Fibroblast of peridontal ligament (primary cell): ENCODE data around the gene ADGRG6.
"Not testable (repeated sequence)": the region's sequence is repeated elsewhere in the genome, so short reads cannot be mapped to it uniquely, and the experiment has no call there.

Experiments used
- DNase-seq: peaks from one replicate; pipeline ENCODE4 v3.0.0-alpha.2; 2010; ENCODE audit errors: extremely low read depth

Gene ADGRG6

GRCh38 chr6:142346166-142346565 lies 44.4 kb downstream of the ADGRG6 start:
- not testable (repeated sequence) for DNase-seq

DNA sequence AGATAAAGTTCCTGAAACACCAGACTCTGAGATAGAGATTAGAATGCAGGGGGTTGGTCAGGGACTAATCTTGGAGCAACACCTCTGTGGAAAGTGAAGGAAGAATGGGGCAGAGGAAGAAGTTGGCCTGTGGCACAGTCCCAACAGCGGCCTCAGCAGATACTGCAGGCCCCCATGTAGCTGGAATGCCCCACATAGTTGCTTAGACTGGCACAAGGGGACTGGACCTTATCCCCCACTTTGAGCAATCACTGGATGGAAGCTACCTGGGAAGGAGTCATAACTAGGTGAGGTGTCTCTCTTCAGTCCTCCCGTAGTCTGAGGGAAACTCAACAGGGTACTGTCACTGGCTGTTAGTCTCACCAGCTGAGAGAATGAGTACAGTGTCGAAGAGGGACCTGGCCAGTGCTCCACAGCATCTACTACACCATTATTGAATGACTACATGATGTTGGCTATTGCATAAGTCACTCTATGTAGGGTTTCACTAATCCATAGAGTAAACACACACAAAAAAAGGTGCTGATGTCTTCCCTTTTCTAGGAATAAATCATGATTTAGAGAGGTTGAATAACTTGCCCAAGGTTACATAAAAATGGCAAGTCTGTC lies 47.5 kb downstream of the ADGRG6 start:
- no peak for DNase-seq

DNA sequence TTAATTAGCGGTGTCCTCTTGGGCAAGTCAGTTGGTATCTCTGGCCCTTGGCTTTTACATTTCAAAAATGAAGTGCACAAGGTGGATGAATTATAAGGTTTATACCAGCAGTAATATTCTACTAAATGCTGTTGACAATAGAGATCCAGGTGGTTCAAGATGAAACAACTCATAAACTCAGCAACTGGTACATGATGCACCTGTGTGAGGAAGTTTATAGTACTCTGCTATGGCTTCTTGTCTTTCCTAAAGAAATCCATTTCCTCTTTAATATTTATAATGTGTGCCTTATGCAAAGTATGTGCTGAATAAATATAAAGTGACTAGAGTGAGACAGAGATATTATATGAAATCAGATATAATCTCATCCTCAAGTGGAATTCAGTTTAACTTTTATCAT lies 48.5 kb downstream of the ADGRG6 start:
- DNase-seq, result no peak

GRCh38 chr6:142353690-142354089 lies 51.9 kb downstream of the ADGRG6 start:
- no peak for DNase-seq

- no peak for DNase-seq
Measured at GRCh38 chr6:142354650-142355049, 52.8 kb downstream of the ADGRG6 start.

DNA sequence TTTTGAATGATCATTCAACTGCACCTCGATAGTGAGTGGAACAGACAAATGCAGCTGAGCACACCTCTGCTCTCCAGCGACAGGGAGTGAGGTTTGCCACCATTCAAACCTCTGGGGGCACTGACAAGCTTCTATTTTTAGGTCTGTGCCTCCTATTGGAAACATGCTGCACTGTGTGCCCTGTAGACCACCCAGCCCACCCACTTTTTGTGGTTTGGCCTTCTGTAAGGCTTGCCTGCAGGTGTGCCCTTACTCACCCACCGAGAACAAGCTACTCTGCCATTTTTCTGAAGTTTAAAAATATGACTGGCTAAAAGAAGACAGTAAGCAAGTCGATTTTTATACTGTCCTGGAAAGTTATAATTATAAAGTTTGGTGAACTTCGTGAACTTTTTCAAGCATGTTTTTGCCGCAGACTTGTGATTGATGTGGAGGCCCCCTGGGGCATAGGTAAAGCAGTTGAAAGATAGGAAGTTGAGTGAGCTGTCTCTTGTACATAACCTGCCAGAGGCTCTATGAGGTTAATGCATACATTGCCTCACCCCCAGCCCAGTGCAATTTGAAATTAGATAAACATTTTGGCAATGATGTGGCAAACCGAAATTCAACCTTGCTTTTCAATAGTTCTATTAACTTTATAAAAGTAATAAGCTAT lies 53.8 kb downstream of the ADGRG6 start:
- DNase-seq, result no peak

DNA sequence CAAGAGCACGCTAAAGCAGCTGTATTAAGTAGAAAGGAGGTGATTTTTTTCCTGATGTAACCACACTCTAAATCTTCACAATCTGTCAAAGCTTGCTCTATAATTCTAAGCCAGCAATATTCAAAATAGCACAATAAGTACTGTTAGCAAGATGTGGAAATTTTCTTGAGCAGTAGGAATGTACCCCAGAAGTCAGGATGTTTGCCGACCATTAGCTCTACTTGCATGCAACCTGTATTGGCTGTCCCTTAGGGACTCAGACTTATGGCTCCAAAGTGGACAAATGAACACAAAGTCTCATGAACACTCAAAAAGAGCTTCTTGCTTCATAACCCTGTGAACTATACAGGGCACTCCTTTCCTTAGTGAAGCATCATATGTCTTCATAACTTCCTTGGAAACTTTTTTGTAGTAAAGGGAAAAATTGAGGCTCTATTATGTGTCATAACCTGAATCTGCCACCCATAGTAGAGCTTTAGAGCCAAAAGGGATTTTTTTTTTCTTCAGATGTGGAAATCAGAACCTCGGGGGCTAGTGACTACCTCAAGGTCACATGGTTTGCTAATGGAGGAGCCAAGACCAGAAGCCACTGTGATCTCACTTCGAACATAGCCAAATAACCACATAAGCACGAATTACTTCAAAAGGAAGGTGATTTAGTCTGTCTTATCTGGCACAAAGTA lies 54.5 kb downstream of the ADGRG6 start:
- peak; percentile 18 for DNase-seq

- DNase-seq, result peak; percentile 10
Measured at GRCh38 chr6:142356884-142357225, 55.0 kb downstream of the ADGRG6 start.

- DNase-seq, result no peak
Measured at GRCh38 chr6:142357879-142358278, 56.1 kb downstream of the ADGRG6 start.

DNA sequence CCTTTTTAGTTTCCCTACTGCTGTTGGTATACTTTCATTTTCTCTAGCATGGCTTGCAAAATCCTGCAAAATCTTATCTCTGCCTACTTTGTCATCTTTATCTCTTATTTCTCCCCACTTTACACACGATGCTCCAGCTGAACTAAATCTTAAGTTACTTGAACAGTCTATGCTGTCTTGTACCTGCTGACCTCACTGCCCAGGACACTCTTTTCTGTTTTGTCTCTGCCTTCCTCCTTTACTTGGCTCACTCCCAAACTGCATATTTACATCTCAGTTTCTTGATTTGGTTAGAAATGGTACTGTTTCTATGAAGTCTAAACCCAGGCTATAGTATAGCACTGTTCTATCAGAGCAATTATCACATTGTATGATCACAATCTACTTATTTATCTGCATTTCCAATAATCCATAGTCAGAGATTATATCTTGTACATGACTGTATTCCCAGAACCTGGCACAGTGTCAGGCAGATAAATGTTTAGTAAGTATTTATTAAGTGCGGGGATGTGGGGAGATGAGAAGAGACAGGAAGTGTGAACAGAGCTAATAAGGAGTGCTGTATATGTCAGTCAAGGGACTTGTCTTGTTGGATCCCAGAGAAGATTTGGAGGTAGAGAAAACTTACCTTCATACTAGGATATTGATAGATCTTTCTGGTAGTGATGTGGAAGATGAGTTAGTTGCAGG lies 57.6 kb downstream of the ADGRG6 start:
- no peak for DNase-seq

- DNase-seq, result no peak
Measured at GRCh38 chr6:142361345-142361744, 59.5 kb downstream of the ADGRG6 start.

DNA sequence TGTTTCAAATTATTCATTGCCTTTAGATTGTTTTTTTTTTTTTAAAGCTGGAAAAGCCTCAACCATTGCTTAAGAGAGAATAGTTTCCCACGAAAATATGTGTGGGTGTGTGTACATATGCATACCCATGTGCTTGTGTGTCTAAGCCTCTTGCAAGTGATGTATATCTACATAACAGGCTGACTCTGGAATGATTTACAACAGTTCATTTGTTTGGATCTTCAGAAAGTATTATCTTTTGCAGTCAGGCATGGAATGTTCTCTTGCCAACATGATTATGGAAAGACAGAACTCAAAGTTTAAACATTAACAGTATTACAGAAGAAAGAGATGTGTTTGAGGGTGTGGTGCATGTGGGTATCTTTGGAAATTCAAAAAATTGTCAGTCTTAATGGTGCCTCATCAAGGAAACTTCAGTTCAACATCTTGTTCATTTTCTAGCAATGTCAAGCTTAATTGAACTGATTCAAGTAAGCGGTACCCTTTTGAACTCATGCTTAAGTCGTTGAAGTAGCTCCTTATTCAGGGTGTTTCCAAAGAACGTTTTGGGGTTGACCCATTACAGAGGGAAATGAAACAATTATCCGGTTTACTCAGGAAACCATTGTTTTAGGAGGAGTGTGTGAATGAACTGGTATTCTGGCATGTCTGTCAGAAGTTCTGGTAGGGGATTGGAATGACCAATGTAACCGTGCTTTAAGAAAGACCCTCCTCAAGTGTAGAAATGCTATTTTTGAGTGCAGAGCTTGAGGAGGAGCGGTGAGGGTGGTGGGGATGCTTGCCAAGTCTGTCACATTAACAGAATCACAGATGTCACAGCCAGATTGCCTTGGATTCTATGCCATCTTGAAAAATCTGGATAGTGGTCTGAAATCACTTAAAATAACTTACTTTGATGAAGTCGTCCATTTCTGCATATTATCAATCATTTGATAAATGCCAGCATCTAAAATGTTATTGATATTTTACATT lies 60.3 kb downstream of the ADGRG6 start:
- peak; percentile 84 for DNase-seq

DNA sequence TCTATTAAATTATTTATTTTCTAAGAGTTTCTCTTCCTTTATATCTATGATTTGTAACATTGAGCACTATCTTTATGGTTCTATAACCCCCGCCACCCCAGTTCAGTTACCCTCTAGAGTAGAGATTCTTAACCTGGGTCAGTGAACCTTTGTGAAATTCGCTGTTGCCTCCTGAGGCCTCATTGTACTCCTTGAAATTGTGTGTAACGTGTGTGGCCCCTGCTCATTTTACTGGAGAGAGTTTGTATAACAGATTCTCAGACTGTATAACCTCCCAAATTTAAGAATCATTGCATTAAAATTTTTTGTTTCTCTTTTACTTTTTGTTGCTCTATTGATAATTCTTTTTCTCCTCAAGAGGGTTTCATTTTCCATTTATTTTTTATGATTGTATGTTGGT lies 65.3 kb downstream of the ADGRG6 start:
- DNase-seq, result no peak

- peak; percentile 40 for DNase-seq
Measured at GRCh38 chr6:142367501-142368018, 65.8 kb downstream of the ADGRG6 start.

- no peak for DNase-seq
Measured at GRCh38 chr6:142369266-142369665, 67.5 kb downstream of the ADGRG6 start.

- DNase-seq, result no peak
Measured at GRCh38 chr6:142372348-142372747, 70.5 kb downstream of the ADGRG6 start.

- no peak for DNase-seq
Measured at GRCh38 chr6:142373268-142374090, 71.7 kb downstream of the ADGRG6 start.

GRCh38 chr6:142374091-142374770 lies 72.4 kb downstream of the ADGRG6 start:
- DNase-seq, result no peak

GRCh38 chr6:142374965-142375733 lies 73.3 kb downstream of the ADGRG6 start:
- peak; percentile 52 for DNase-seq
